Measurements from ENCODE around the gene NEK7. TPM values are rescaled to one million over a fixed set of nuclear protein-coding genes. Genes with fewer than 3 reads are reported as not detected.
A peak's percentile ranks its signal among the peaks of the same experiment; 100 is the strongest.

NEK7 gene
- total RNA-seq, 1 donor from 2014 or later = 57.4 TPM

DNA sequence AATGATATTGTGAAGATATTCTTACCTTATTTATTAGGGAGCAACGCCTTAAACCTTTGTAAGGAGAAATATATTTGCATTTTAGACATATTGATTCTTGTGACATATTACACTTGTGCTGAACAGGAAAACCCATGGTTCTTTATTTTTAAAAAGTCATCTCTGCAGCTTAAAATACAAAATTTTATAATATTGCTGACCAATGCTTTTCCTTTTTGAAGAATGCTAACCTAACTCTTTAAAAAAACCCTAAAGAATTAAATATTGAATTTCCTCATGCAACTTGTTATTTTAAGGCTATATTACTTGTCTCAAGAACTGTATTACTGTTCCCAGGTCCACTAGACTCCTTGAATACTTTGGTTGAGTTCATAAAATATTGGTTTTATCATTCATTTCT is 99.0 kb downstream of the NEK7 start:
- no peak for DNase-seq (ENCODE audit: low read depth in 2 of 2)

- DNase-seq (ENCODE audit: low read depth in 2 of 2) = no peak
Observed at GRCh38 chr1:198258491-198258890, 101.7 kb downstream of the NEK7 start.

GRCh38 chr1:198259333-198260074 is 102.7 kb downstream of the NEK7 start:
- DNase-seq (ENCODE audit: low read depth in 2 of 2) = no peak

GRCh38 chr1:198261886-198262285 is 105.1 kb downstream of the NEK7 start:
- DNase-seq (ENCODE audit: low read depth in 2 of 2) = no peak

- no peak for DNase-seq (ENCODE audit: low read depth in 2 of 2)
Observed at GRCh38 chr1:198263186-198263585, 106.4 kb downstream of the NEK7 start.

DNA sequence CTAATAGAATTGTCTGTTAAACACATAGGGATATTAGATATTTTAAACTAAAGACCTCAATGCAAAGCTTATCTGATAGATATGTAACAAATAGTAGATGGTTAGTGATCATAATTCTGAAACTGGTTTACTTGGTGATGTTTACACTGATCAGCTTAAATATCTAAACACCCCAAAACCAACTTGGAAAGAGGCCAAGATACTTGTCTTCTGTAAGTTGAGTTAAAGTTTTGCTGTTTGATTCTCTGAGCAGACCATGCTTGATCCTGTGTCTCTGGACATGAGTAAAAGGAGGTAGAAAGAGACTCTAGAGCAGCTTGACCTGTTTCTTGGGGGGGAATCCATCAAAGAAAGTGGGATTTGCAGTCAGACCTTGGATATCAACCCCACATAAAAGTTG is 107.5 kb downstream of the NEK7 start:
- DNase-seq (ENCODE audit: low read depth in 2 of 2) = no peak

DNA sequence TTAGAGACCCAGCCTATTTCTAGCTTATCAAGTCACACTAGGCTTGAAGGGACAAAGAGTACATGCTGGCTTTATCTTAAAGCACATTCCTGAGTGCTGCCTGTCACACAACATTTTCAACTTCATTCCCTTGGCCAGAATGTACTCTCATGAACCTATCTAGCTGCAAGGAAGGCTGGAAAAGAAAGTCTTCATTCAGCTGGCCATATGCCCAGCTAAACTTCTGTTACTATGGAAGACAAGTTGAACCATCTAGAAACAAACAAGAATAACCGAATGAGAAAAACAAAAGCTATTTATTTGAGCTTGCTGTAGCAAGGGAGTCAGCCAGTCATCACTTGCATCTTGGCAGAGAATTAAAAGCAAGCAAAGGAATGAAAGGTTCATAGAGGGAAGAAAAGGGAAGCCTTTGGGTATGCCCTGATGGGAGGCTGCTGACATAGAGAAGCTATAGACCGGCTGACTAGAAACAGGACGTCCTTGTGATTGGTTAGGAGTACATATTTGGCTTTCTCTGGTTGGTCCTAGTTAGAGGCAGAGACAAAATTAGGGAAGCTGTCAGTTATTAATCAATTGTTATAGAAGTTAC is 108.4 kb downstream of the NEK7 start:
- DNase-seq (ENCODE audit: low read depth in 2 of 2) = peak in 1 of 2 donors; percentile 41

DNA sequence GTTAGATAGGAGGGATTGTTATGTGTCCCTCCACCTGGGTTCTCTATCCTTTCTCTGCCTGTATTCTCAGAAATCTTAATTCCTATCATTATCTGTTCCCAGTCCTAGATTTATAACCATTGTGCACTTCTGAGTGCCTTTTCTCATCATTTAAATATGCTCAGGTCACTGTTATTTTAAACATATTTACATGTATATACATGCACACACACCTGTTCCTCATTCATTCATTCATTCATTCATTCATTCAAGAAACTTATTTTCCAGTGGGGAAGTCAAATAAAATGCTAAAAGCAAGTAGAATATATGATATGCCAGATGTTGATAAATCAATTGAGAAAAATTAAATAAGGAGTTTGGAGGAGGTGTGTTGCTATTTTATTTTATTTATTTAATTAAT is 110.3 kb downstream of the NEK7 start:
- no peak for DNase-seq (ENCODE audit: low read depth in 2 of 2)

- no peak for DNase-seq (ENCODE audit: low read depth in 2 of 2)
Observed at GRCh38 chr1:198267921-198268320, 111.1 kb downstream of the NEK7 start.

DNA sequence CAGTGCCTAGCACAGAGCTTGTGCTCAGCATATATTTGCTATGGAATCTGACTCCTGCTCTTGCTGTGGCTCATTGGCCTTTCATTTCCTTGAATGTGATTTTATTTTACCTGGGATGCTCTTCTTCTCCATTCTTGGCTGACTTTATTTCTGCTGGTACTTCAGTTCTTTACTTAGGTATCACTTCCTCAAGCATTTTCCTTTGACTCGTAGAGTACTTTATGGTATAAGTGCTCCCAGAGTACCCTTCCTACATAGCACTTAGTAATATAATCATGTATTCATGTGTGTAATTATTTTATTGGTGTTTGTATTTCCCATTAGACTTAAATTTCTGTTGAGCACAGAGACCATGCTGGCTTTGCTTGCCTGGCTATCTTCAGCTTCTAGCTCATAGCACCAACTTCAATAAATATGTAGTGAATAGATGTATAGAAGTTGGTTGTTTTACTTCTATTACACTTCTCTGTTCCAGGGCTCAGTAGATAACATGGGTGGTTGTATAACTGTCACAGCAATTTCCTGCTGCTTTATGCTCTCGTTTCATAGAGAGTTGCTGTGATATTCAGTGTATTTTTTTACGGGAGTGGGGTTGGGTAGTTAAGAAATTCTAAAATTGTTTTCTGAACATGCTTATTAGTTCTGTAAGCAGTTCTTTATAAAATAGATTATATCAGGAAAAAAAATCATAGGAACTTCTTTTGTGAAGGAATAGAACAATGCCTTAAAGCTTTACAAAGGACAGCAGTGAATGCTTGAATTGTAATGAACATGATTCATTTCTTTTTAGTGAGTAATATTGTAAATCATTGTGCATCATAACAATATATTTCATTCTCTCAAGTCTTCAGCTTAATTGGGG is 112.2 kb downstream of the NEK7 start:
- DNase-seq (ENCODE audit: low read depth in 2 of 2) = peak in 1 of 2 donors; percentile 43

DNA sequence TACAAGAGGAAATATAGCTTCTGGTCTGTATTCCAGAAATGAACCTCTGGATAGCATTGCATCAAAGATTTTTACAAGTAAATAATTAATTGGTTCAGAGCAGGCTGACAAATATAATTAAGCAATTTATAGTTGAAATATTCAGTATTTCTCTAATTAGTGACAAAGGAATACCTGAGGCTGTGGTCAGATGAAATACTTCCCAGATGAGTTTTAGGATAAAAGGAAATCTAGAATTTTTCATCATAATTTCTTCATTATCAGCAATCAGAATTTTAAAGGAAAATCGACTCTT is 112.8 kb downstream of the NEK7 start:
- no peak for DNase-seq (ENCODE audit: low read depth in 2 of 2)

DNA sequence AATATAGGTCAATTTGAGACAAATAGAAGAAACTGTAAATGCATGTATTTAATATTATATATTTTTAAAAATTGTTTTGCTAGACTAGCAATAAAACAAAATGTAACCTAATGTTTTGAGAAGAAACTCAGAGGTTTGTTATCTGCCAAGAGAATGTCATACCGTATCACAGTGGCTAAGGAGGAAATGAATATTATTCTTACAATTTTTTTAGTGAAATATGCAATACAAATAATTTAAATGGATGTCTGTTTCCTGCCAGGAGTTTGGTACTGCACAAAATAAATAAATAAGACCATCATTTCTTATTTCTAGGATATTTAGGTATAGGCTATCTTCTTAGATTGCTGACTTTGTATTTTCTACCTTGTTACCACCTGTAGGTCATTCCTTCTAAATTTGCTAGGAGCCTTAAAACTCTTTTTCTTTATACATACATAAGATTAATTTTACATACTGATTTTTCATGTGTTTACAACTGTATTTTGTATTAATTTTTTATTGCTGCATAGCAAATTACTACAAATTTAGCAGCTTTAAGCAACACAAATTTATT is 113.6 kb downstream of the NEK7 start:
- peak in 1 of 2 donors; percentile 52 for DNase-seq (ENCODE audit: low read depth in 2 of 2)

DNA sequence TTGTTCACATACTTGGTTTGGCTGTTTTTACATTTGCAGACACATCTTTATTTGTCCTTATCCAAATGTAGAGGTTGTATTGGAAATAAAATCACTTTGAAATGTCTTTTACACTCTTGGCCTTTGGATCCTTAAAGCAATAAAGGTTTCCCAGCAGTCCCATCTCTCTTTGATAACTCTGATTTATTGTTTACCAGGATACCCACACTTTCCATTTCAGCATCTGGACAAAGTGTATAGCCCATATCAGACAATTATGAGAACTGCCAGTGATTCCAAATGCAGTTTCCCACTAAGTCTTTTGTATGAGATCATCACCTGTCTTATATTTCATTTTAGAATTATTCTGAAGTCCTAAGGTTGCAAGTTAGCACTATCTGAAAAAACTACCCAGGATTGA is 114.7 kb downstream of the NEK7 start:
- no peak for DNase-seq (ENCODE audit: low read depth in 2 of 2)

DNA sequence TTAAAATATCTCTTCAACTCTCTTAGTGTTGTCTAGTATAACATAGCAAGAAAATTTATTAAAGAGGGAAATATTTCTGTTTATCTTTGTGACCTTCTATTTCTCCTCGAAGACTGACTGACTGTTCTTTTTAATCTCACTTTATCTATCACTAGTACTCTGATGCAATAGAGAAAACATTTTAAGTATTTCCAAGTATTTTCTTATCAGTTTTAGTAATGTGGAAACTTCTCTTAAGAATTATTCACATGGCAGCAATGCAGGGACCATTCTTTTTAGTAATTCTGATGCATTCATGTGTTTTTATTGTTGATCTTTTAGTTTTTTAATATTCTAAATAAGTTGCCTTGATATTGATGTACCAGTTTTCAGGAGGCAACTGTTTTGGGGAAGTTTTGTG is 115.7 kb downstream of the NEK7 start:
- DNase-seq (ENCODE audit: low read depth in 2 of 2) = no peak

GRCh38 chr1:198273748-198274295 is 117.0 kb downstream of the NEK7 start:
- no peak for DNase-seq (ENCODE audit: low read depth in 2 of 2)

- no peak for DNase-seq (ENCODE audit: low read depth in 2 of 2)
Observed at GRCh38 chr1:198275597-198275996, 118.8 kb downstream of the NEK7 start.

DNA sequence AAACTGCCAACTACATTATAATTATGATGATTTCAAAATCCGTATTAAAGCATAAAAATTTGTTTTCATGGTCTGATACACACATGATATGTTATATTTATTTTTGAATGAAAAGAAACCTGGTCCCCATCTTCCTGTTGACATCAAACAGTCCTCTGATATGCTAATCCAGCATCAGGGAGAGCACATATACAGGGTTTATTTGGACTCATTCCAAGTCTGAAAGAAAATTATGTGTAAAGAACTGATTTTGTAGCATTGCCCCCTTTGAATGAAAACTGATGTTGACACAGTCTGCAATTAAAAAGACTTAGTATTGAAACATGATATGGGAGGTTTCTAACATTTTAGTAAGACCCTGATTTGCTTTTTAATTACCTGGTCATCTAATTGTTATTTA is 119.4 kb downstream of the NEK7 start:
- DNase-seq (ENCODE audit: low read depth in 2 of 2) = no peak

DNA sequence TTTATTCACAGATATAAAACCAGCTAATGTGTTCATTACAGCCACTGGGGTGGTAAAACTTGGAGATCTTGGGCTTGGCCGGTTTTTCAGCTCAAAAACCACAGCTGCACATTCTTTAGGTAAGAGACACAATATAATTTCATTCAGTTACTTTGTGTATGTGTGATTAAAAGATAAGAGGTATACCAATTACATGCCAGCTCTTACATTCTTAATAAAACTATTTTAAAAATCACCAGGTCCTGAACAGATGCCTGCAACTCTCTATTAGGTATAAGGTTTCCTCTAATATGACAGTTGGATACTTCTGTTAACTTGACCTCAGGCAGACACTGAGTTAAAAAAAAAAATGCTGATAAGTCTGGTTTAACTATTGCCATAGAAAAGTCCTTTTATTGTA is 122.1 kb downstream of the NEK7 start:
- DNase-seq (ENCODE audit: low read depth in 2 of 2) = no peak

DNA sequence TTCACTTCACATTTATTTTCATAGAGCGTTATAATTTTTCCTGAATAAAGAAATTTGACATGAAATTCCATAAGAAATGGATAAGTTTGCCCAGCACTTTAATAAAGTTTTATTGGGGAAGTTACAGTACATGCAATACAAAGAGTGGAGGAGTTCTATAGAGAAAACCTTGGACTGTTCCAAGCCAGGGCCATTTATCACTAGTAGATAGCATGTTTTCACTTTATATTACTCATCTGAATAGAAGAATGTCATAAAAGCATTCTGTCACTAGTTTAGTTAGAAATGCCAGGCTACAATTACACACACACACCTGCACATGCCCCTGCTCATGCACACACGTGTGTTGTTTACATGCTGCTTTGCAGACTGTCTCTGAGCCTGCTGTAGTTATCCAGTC is 123.3 kb downstream of the NEK7 start:
- no peak for DNase-seq (ENCODE audit: low read depth in 2 of 2)

DNA sequence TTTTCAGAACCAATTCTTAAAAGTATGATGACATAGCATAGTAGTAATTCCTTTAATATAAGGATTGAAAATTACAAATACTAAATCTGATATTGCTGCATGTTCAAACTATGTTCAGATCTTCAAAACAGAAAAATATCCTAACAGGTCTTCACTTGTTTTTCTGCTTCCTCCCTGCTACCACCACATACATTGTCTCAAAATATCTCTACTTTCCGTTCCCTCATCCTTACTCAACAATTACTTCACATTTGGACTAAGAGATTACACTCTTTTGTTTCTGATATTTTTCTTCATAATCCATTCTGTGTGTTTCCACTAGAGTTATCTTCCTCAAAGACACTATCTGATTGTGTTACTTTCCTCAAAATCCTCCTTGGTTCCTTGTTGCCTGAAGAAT is 125.1 kb downstream of the NEK7 start:
- DNase-seq (ENCODE audit: low read depth in 2 of 2) = no peak

DNA sequence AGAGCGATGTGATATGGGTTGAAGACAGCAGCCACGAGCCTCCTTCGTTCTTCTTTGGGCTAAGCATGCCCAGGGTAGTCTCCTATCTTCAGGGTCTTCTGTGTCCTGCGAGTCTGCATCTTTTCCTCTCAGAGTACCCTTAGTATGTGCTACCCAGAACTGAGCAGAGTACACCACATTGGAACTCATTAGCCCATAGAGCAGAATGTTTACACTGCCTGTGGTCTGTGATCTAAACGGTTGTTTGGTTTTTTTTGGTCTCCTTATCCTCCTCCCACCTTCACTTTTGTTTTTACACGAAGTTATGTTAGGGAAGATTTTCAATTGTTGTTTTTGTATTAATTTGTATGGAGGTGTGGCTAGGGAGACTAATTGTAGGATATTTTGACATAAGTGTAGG is 126.4 kb downstream of the NEK7 start:
- DNase-seq (ENCODE audit: low read depth in 2 of 2) = no peak

DNA sequence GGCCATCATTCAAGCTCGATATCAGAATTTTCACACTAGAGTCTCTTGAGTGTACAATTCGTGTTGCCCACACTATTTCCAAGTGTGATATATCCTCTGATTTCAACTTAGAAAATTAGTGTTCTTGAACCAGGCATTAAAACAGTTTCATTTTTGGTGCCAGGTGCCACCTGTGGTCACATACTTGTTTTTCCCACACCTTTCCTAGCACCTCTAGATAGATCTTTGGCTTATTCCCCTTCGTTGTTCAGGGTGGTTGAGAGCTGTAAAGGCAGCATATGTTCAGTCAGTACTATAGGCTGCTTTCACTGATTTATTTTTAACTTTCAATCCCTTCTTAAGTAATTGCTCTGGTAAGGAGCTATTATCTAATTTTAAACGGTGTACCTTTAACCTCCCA is 131.1 kb downstream of the NEK7 start:
- no peak for DNase-seq (ENCODE audit: low read depth in 2 of 2)

Data from dermis microvascular lymphatic vessel endothelial cell (primary cell).